Liver (tissue), 9 donors: ENCODE results near the gene CDON. TPM values are rescaled to one million over a fixed set of nuclear protein-coding genes. Genes with fewer than 3 reads are reported as not detected.

Experiments used
- DNase-seq: peaks from one replicate; pipeline ENCODE4 v3.0.0-alpha.2; 2017; ENCODE audit warnings: low spot score
- H3K27ac ChIP-seq, 2 donors: one replicate each; pipeline ENCODE4 v1.7.0; 2013; ENCODE audit warnings: inconsistent platforms in 2 of 2, low read length in 2 of 2, control low read depth in 1 of 2, low read depth in 1 of 2, mild to moderate bottlenecking in 1 of 2
- H3K27me3 ChIP-seq, 4 donors: one replicate each; pipeline versions ENCODE4 v1.6.1 to v1.7.0; 2013; ENCODE audit warnings: low read length in 3 of 4, inconsistent platforms in 1 of 4, mild to moderate bottlenecking in 1 of 4, moderate library complexity in 1 of 4; ENCODE audit not compliant: control insufficient read depth in 4 of 4, insufficient read depth in 4 of 4
- H3K36me3 ChIP-seq, 4 donors: one replicate each; pipeline versions ENCODE4 v1.6.1 to v1.7.0; 2013; ENCODE audit warnings: low read length in 3 of 4, mild to moderate bottlenecking in 3 of 4, low read depth in 1 of 4, moderate library complexity in 1 of 4; ENCODE audit not compliant: control insufficient read depth in 4 of 4, insufficient read depth in 3 of 4
- H3K4me1 ChIP-seq, 4 donors: one replicate each; pipeline versions ENCODE4 v1.6.1 to v1.7.0; 2013; ENCODE audit warnings: low read length in 3 of 4, mild to moderate bottlenecking in 3 of 4, moderate library complexity in 1 of 4; ENCODE audit not compliant: control insufficient read depth in 4 of 4, insufficient read depth in 4 of 4
- H3K4me3 ChIP-seq, 3 donors: one replicate each; pipeline versions ENCODE4 v1.6.1 to v1.7.0; 2013; ENCODE audit warnings: low read length in 3 of 3, control low read depth in 1 of 3, low read depth in 1 of 3, mild to moderate bottlenecking in 1 of 3
- H3K9ac ChIP-seq, 2 donors: one replicate each; pipeline ENCODE4 v1.7.0; 2013; ENCODE audit warnings: low read length in 2 of 2, mild to moderate bottlenecking in 2 of 2, moderate library complexity in 2 of 2, control low read depth in 1 of 2, low read depth in 1 of 2
- H3K9me3 ChIP-seq, 4 donors: one replicate each; pipeline versions ENCODE4 v1.6.1 to v1.7.0; 2013; ENCODE audit warnings: low read length in 3 of 4; ENCODE audit not compliant: control insufficient read depth in 4 of 4
- EGR1 ChIP-seq, 2 donors: IDR thresholded peaks; 2 replicates each; pipeline ENCODE4 v1.6.1; 2016 to 2018; ENCODE audit warnings: antibody characterized with exemption in 2 of 2, low read depth in 2 of 2
- FOXA1 ChIP-seq: IDR thresholded peaks from 2 replicates; pipeline ENCODE4 v1.6.1; 2016; ENCODE audit warnings: antibody characterized with exemption
- FOXA2 ChIP-seq: IDR thresholded peaks from 2 replicates; pipeline ENCODE4 v1.6.1; 2016; ENCODE audit warnings: antibody characterized with exemption
- GABPA ChIP-seq, 2 donors: IDR thresholded peaks in 1 of 2; conservative IDR thresholded peaks in 1 of 2; 2 replicates each; pipeline ENCODE4 v1.6.1; 2016; ENCODE audit warnings: antibody characterized with exemption in 2 of 2, mild to moderate bottlenecking in 1 of 2, moderate library complexity in 1 of 2
- HNF4A ChIP-seq, 2 donors: conservative IDR thresholded peaks; 2 replicates each; pipeline ENCODE4 v1.6.1; 2016; ENCODE audit warnings: antibody characterized with exemption in 2 of 2, mild to moderate bottlenecking in 2 of 2
- HNF4G ChIP-seq: IDR thresholded peaks from 2 replicates; pipeline ENCODE4 v1.6.1; 2016; ENCODE audit warnings: antibody characterized with exemption
- JUND ChIP-seq, 2 donors: IDR thresholded peaks; 2 replicates each; pipeline ENCODE4 v1.6.1; 2016; ENCODE audit warnings: antibody characterized with exemption in 2 of 2
- NR2F2 ChIP-seq: IDR thresholded peaks from 2 replicates; pipeline ENCODE4 v1.6.1; 2016; ENCODE audit warnings: antibody characterized with exemption
- RAD21 ChIP-seq, 2 donors: IDR thresholded peaks; 2 replicates each; pipeline ENCODE4 v1.6.1; 2016; ENCODE audit warnings: antibody characterized with exemption in 2 of 2, mild to moderate bottlenecking in 2 of 2
- RXRA ChIP-seq, 2 donors: IDR thresholded peaks; 2 replicates each; pipeline ENCODE4 v1.6.1; 2017 to 2018; ENCODE audit warnings: antibody characterized with exemption in 2 of 2, mild to moderate bottlenecking in 1 of 2
- SP1 ChIP-seq: IDR thresholded peaks from 2 replicates; pipeline ENCODE4 v1.6.1; 2018; ENCODE audit warnings: antibody characterized with exemption, mild to moderate bottlenecking
- TAF1 ChIP-seq: conservative IDR thresholded peaks from 2 replicates; pipeline ENCODE4 v1.6.1; 2016; ENCODE audit warnings: antibody characterized with exemption, mild to moderate bottlenecking
- YY1 ChIP-seq: IDR thresholded peaks from 2 replicates; pipeline ENCODE4 v1.6.1; 2016; ENCODE audit warnings: antibody characterized with exemption, mild to moderate bottlenecking
- WGBS: extraction: QIAGEN DNeasy Blood & Tissue Kit; methylation state at CpG from one replicate; pipeline ENCODE4 v1.1.7; 2013; 5-methylcytosine and 5-hydroxymethylcytosine counted together
- polyA plus RNA-seq, 2 donors: library from polyadenylated mRNA; stranded (reverse) in 1 of 2; unstranded in 1 of 2; fragments of 200-250 nt in 1 of 2; fragments of >200 nt in 1 of 2; fragmentation: Nextera tagmentation in 1 of 2; extraction: Ambion mirVana in 1 of 2; gene quantifications; one replicate each; pipeline versions ENCODE4 v1.2.1 to v1.2.3, GENCODE V29; 2013 to 2015
- total RNA-seq, 2 donors: library from RNA; depleted of rRNA; stranded (reverse); fragments of >200 nt; gene quantifications; one replicate each; pipeline ENCODE4 v1.2.3, GENCODE V29; 2014
- TF ChIP-seq, protein P1 (sequence below): IDR thresholded peaks from 2 replicates; pipeline ENCODE4 v1.6.1; 2016; ENCODE audit warnings: antibody characterized with exemption
- TF ChIP-seq, protein P2 (sequence below): IDR thresholded peaks from 2 replicates; pipeline ENCODE4 v1.6.1; 2016; ENCODE audit warnings: antibody characterized with exemption
- TF ChIP-seq, protein P3 (sequence below): IDR thresholded peaks from 2 replicates; pipeline ENCODE4 v1.6.1; 2016; ENCODE audit warnings: antibody characterized with exemption, mild to moderate bottlenecking
- TF ChIP-seq, protein P4 (sequence below): fragments of 150-350 bp; IDR thresholded peaks from 2 replicates; pipeline ENCODE4 v1.5.1; 2017; ENCODE audit warnings: improper control_type of control experiment, low read depth, low read length; ENCODE audit not compliant: missing input control
- donor health status: healthy.
- donor health status: healthy.
- donor health status: healthy.
- donor health status: healthy.
- donor health status: healthy.

The CDON gene
- total and polyA plus RNA-seq, 4 donors, result 0.69 to 7.4 (median 3.9) TPM

DNA sequence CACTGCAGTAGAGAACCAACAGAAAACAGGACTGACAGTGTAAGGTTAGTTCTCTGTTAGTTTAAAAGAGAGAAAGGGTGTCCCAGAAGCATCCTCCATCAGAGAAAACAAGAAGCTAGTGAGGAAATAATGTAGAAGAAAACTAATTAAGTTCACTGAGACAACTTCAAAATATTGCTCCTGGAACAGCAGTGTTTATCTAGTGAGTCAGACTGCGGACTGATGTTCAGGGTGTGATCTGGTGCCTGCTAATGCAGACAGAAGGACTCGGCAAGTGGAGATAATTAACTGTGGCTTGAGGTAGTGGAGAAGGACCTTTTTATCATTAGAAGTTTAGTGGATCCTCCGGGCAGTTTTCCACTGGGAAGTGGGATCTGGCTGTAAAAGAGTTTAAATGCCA, 55.4 kb downstream of the CDON start:
- H3K4me1 ChIP-seq, result no peaks in the 10 kb centered on the region
- no peaks in the 10 kb centered on the region for H3K9me3 ChIP-seq
- no peak overlapping the region for H3K4me3 ChIP-seq
- no peak for DNase-seq
- TF ChIP-seq HNF4G, result no peak
- no peak for TF ChIP-seq YY1
- TF ChIP-seq FOXA1, result no peak
- TF ChIP-seq NR2F2, result no peak
- no peak for TF ChIP-seq GABPA (IDR thresholded peaks at IDR 0.05 in 1 of 2, conservative IDR thresholded peaks at IDR 0.05 in 1 of 2)
- no peak for TF ChIP-seq JUND (IDR thresholded peaks at IDR 0.05)
- no peak for TF ChIP-seq HNF4A (conservative IDR thresholded peaks at IDR 0.05)
- TF ChIP-seq, protein P1, sequence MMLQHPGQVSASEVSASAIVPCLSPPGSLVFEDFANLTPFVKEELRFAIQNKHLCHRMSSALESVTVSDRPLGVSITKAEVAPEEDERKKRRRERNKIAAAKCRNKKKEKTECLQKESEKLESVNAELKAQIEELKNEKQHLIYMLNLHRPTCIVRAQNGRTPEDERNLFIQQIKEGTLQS, result no peak
- TF ChIP-seq RAD21 (IDR thresholded peaks at IDR 0.05), result no peak
- no peak for TF ChIP-seq TAF1
- no peak for TF ChIP-seq FOXA2
- TF ChIP-seq, protein P2, sequence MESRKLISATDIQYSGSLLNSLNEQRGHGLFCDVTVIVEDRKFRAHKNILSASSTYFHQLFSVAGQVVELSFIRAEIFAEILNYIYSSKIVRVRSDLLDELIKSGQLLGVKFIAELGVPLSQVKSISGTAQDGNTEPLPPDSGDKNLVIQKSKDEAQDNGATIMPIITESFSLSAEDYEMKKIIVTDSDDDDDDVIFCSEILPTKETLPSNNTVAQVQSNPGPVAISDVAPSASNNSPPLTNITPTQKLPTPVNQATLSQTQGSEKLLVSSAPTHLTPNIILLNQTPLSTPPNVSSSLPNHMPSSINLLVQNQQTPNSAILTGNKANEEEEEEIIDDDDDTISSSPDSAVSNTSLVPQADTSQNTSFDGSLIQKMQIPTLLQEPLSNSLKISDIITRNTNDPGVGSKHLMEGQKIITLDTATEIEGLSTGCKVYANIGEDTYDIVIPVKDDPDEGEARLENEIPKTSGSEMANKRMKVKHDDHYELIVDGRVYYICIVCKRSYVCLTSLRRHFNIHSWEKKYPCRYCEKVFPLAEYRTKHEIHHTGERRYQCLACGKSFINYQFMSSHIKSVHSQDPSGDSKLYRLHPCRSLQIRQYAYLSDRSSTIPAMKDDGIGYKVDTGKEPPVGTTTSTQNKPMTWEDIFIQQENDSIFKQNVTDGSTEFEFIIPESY, result no peak
- TF ChIP-seq, protein P3, sequence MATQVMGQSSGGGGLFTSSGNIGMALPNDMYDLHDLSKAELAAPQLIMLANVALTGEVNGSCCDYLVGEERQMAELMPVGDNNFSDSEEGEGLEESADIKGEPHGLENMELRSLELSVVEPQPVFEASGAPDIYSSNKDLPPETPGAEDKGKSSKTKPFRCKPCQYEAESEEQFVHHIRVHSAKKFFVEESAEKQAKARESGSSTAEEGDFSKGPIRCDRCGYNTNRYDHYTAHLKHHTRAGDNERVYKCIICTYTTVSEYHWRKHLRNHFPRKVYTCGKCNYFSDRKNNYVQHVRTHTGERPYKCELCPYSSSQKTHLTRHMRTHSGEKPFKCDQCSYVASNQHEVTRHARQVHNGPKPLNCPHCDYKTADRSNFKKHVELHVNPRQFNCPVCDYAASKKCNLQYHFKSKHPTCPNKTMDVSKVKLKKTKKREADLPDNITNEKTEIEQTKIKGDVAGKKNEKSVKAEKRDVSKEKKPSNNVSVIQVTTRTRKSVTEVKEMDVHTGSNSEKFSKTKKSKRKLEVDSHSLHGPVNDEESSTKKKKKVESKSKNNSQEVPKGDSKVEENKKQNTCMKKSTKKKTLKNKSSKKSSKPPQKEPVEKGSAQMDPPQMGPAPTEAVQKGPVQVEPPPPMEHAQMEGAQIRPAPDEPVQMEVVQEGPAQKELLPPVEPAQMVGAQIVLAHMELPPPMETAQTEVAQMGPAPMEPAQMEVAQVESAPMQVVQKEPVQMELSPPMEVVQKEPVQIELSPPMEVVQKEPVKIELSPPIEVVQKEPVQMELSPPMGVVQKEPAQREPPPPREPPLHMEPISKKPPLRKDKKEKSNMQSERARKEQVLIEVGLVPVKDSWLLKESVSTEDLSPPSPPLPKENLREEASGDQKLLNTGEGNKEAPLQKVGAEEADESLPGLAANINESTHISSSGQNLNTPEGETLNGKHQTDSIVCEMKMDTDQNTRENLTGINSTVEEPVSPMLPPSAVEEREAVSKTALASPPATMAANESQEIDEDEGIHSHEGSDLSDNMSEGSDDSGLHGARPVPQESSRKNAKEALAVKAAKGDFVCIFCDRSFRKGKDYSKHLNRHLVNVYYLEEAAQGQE, result no peak
- TF ChIP-seq, protein P4, sequence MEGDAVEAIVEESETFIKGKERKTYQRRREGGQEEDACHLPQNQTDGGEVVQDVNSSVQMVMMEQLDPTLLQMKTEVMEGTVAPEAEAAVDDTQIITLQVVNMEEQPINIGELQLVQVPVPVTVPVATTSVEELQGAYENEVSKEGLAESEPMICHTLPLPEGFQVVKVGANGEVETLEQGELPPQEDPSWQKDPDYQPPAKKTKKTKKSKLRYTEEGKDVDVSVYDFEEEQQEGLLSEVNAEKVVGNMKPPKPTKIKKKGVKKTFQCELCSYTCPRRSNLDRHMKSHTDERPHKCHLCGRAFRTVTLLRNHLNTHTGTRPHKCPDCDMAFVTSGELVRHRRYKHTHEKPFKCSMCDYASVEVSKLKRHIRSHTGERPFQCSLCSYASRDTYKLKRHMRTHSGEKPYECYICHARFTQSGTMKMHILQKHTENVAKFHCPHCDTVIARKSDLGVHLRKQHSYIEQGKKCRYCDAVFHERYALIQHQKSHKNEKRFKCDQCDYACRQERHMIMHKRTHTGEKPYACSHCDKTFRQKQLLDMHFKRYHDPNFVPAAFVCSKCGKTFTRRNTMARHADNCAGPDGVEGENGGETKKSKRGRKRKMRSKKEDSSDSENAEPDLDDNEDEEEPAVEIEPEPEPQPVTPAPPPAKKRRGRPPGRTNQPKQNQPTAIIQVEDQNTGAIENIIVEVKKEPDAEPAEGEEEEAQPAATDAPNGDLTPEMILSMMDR, result no peak
- no peak for TF ChIP-seq RXRA (IDR thresholded peaks at IDR 0.05)
- TF ChIP-seq EGR1 (IDR thresholded peaks at IDR 0.05; ENCODE audit: low read depth in 2 of 2), result no peak
- TF ChIP-seq SP1, result no peak
- no peak overlapping the region for H3K27ac ChIP-seq
- 72% methylated on average over 3 of the region's 3 CpGs for WGBS
- no peaks in the 10 kb centered on the region for H3K36me3 ChIP-seq
- H3K9ac ChIP-seq, result no peak overlapping the region
- no peaks in the 10 kb centered on the region for H3K27me3 ChIP-seq

DNA sequence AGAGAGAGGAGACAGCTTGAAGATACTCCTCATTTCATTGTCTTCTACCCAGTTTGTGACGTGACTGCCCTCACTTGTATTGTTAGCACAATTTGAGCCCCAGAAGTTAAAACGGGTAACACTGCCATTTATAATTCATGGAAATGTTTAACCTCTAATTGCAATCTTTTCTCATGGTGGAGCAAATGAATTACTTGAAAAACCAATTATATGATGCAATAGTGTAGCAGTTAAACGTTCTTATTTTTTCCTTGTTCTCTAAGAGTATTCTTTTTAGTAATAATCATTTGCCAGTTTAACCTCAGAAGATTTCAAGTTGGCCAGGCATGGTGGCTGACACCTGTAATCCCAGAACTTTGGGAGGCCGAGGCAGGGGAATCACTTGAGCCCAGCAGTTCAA, 56.6 kb downstream of the CDON start:
- WGBS, result 82% methylated on average over 4 of the region's 4 CpGs
- TF ChIP-seq SP1 (no peak), NR2F2 (no peak)
- TF ChIP-seq, protein P1, result no peak
- TF ChIP-seq, protein P4, result no peak
- H3K9me3 ChIP-seq, result no peaks in the 10 kb centered on the region

More for the DNA sequence above, 56.6 kb downstream of the CDON start:
- no peaks in the 10 kb centered on the region for H3K27me3 ChIP-seq
- no peak overlapping the region for H3K4me3 ChIP-seq
- no peak overlapping the region for H3K9ac ChIP-seq
- no peaks in the 10 kb centered on the region for H3K4me1 ChIP-seq
- DNase-seq, result no peak
- no peak overlapping the region for H3K27ac ChIP-seq
- peaks cover 0 to 2% (median 0%) of the 10 kb centered on the region in 4 donors for H3K36me3 ChIP-seq
